Brain microvascular endothelial cell (primary cell): ENCODE results near the gene TAS2R43.
"Not testable (repeated sequence)": the region's sequence is repeated elsewhere in the genome, so short reads cannot be mapped to it uniquely, and the experiment has no call there.

ENCODE experiments used
- DNase-seq: peaks from one replicate; pipeline ENCODE4 v3.0.0-alpha.2; 2020
- H3K27ac ChIP-seq: fragments of 250-450 bp; sonication (Bioruptor Pico); 2 replicates; pipeline ENCODE4 v1.5.1; 2020; ENCODE audit warnings: mild to moderate bottlenecking, moderate library complexity
- H3K27me3 ChIP-seq: fragments of 250-450 bp; sonication (Bioruptor Pico); replicated peaks from 2 replicates; pipeline ENCODE4 v1.5.1; 2020; ENCODE audit warnings: mild to moderate bottlenecking
- H3K36me3 ChIP-seq: fragments of 250-450 bp; sonication (Bioruptor Pico); replicated peaks from 2 replicates; pipeline ENCODE4 v1.5.1; 2020; ENCODE audit warnings: mild to moderate bottlenecking
- H3K4me3 ChIP-seq: 2 replicates; pipeline ENCODE4 v1.5.1; 2011; ENCODE audit warnings: low read depth, mild to moderate bottlenecking, control low read depth, low read length, moderate library complexity
- CTCF ChIP-seq: IDR thresholded peaks from 2 replicates; pipeline ENCODE4 v1.5.1; 2011; ENCODE audit warnings: low read depth, mild to moderate bottlenecking, moderate library complexity, low read length, control low read depth, inconsistent platforms; ENCODE audit errors: missing control alignments
- in situ Hi-C: cut with HindIII; loops from 2 replicates; pipeline ENCODE4 v1.10.0; 2017; ENCODE audit warnings: low sequenced_read_pairs, low pct_ligation_motif_present

Gene TAS2R43

DNA sequence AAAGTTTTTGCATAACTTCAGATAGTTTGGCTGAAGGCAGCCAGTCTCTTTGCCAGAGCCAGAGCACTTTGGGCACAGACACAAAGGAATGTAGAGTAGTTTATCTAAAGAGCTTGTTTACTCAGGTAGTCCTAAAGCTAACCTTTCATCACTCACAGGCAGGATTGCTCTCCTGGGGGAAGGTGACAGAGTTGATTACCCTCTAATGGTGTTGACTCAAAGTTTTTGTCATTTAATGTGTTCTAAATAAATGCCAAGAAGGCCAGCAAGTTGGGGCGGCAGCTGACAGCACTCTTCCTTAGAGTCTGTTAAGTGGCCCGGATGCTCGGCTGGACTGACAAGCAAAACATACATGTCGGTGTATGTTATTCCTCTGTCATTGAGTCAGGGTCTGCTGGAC, 20.7 kb downstream of the TAS2R43 start:
- no peak overlapping the region for H3K4me3 ChIP-seq
- in situ Hi-C loops = no loop called here
- H3K36me3 ChIP-seq = no peaks in the 10 kb centered on the region
- no peak overlapping the region for H3K27ac ChIP-seq
- H3K27me3 ChIP-seq = no peaks in the 10 kb centered on the region
- DNase-seq = no peak
- TF ChIP-seq CTCF = no peak

GRCh38 chr12:11070999-11071398, 21.1 kb downstream of the TAS2R43 start:
- TF ChIP-seq CTCF = no peak
- no peaks in the 10 kb centered on the region for H3K36me3 ChIP-seq
- no peak overlapping the region for H3K4me3 ChIP-seq
- in situ Hi-C loops = no loop called here
- no peak for DNase-seq
- no peaks in the 10 kb centered on the region for H3K27me3 ChIP-seq
- H3K27ac ChIP-seq = no peak overlapping the region

DNA sequence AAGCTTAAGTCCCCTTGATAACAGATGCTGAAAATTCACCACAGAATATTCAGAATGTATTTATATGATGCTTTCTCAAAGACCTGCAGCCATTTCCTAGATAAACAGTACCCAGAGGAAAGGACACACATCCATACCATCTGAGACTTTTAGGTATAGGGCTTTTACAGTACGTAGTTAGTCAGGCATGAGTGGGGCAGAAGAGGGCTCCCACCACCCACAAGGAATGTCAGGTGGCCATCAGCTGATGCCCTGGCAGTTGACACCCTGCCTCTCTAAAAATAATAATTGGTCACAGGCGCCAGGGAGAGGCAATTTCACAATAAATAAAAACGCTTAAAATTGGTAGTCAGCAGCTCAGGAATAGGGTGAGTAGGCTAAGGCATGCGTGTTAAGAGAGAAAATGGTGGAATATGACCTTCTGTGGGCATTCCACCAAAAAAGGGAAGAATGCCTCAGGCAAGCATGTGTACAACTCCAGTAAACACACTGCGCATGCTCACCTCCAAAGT, 22.2 kb downstream of the TAS2R43 start:
- no peak for DNase-seq
- H3K27ac ChIP-seq = no peak overlapping the region
- in situ Hi-C loops = no loop called here
- no peaks in the 10 kb centered on the region for H3K36me3 ChIP-seq
- H3K27me3 ChIP-seq = no peaks in the 10 kb centered on the region
- no peak for TF ChIP-seq CTCF
- no peak overlapping the region for H3K4me3 ChIP-seq

DNA sequence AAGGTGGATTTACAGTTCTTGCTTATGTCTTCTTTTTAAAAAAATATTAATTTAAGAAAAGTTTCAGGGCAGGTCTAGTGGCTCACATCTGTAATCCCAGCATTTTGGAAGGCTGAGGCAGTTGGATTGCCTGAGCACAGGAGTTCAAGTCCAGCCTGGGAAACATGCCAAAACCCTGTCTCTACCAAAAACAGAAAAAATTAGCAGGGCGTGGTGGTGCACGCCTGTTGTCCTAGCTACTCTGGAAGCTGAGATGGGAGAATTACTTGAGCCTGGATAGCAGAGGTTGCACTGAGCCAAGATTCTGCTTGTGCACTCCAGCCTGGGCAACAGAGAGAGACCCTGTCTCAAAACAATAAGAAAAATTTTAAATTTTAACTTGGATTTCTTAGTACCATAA, 24.6 kb downstream of the TAS2R43 start:
- no peak overlapping the region for H3K27ac ChIP-seq
- no peak for DNase-seq
- in situ Hi-C loops = no loop called here
- no peaks in the 10 kb centered on the region for H3K27me3 ChIP-seq
- H3K36me3 ChIP-seq = no peaks in the 10 kb centered on the region
- no peak overlapping the region for H3K4me3 ChIP-seq
- TF ChIP-seq CTCF = no peak

GRCh38 chr12:11062194-11062593, 29.9 kb downstream of the TAS2R43 start, which contains the start of gene TAS2R46:
Gene TAS2R46 (minus strand): TSS chr12:11062294. CDS start chr12:11062294, 0 bp downstream.
- H3K4me3 ChIP-seq, in situ Hi-C loops, DNase-seq, H3K27me3 ChIP-seq, H3K27ac ChIP-seq, H3K36me3 ChIP-seq: not testable (repeated sequence)

DNA sequence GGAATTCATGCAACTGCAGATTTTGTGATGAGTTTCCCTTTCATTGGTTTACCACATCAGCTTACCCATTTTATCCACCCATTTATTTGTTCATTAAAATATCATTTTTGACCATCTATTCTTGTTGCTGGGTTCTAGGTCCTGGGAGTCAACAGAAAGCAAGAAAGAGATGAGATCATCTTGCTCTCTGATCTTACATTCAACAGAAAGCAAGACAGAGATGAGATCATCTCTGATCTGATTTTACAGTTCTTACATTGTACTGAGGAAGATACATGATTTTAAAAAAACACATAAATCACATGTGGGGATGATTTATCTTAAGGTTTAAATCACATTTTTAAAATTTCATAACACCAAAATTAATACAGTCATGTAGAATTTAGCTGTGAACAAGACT, 32.3 kb downstream of the TAS2R43 start:
- Histone ChIP-seq H3K27me3 (no peaks in the 10 kb centered on the region), H3K36me3 (no peaks in the 10 kb centered on the region), H3K27ac (no peak overlapping the region), H3K4me3 (no peak overlapping the region)
- no peak for TF ChIP-seq CTCF
- in situ Hi-C loops = no loop called here
- no peak for DNase-seq
